ENCODE measurements around the gene DLGAP4. TPM values are rescaled to one million over a fixed set of nuclear protein-coding genes. Genes with fewer than 3 reads are reported as not detected.

Gene DLGAP4
- total and polyA plus RNA-seq, 2 of the 8 experiments (the other 6 are each of a cell fraction or from before 2014, with no cell fraction given) = 41.2 to 57.2 TPM

DNA sequence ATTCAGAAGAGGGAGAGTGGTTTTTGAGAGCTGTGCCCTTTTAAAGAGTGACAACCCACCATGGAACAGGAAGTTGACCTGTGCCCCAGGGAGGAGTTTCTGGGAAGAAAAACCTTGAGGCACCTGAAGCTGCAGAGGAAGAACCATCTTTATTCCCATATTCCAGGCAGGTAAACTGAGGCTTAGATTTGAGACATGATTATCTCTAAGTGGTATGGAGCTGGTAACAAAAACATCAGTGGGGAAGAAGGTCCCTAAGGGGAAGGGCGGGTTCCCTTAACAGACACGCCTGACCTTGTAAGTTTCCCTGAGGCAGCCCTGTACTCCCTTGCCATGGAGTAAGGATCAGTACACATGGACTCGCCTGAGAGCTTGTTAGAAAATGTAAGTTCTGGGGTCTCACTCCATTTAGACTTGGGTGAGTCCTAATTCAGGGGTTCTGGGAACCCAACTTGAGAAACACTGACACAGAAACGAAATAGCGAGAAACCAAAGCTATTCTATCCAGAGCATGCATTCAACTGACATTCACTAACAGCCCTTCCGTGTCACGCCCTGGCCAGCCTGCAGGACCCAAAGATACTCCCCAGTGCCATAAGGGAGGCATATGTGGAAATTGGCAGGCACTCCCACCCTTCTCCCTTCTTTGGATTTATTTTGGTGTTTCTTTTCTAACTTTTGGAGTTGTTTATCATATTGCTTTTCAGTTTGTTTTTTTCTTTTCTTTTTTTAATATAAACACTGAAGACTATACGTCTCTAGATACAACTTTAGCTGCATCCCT, 90.9 kb downstream of the DLGAP4 start:
- Histone ChIP-seq H2AK5ac (ENCODE audit: low read depth, low read length) (no peak overlapping the region), H3K27me3 (replicated peaks in 1 of 4; ENCODE audit: control insufficient read depth in 3 of 4, extremely low read depth in 1 of 4, insufficient read depth in 3 of 4, low read length in 3 of 4) (no peaks in the 10 kb centered on the region)
- TF ChIP-seq CREB1 (IDR thresholded peaks at IDR 0.05) = no peak
- TF ChIP-seq CTBP2 (IDR thresholded peaks at IDR 0.05; ENCODE audit: borderline replicate concordance, insufficient read depth, insufficient read length, low read length) = no peak
- no peak for TF ChIP-seq RXRA (IDR thresholded peaks at IDR 0.05; ENCODE audit: insufficient read depth, low read depth, low read length)
- TF ChIP-seq SIN3A (conservative IDR thresholded peaks at IDR 0.05 in 1 of 2, IDR thresholded peaks at IDR 0.05 in 1 of 2; ENCODE audit: low read depth in 1 of 2, low read length in 2 of 2) = no peak
- no peak for TF ChIP-seq ASH2L (IDR thresholded peaks at IDR 0.05; ENCODE audit: low read length)
- no peak for TF ChIP-seq GTF2F1 (IDR thresholded peaks at IDR 0.05; ENCODE audit: borderline replicate concordance, low read depth, low read length)
- no peak for TF ChIP-seq MAFK (IDR thresholded peaks at IDR 0.05; ENCODE audit: low read depth, low read length)
- no peak for TF ChIP-seq SRF (IDR thresholded peaks at IDR 0.05; ENCODE audit: low read depth, low read length)
- no peak for TF ChIP-seq SAP30 (IDR thresholded peaks at IDR 0.05; ENCODE audit: insufficient read depth, insufficient replicate concordance, low read length)
- no peak for TF ChIP-seq RFX5 (IDR thresholded peaks at IDR 0.05; ENCODE audit: borderline replicate concordance, low read depth, low read length)
- TF ChIP-seq SP1 (IDR thresholded peaks at IDR 0.05; ENCODE audit: low read depth, low read length) = no peak
- no peak for TF ChIP-seq BACH1 (IDR thresholded peaks at IDR 0.05; ENCODE audit: low read length)

More for the DNA sequence above, 90.9 kb downstream of the DLGAP4 start:
- Histone ChIP-seq H2BK5ac (ENCODE audit: low read depth, low read length) (no peak overlapping the region), H3K56ac (replicated peaks; ENCODE audit: insufficient read length, low read depth, low read length) (no peak overlapping the region), H4K5ac (ENCODE audit: insufficient read length, low read depth, low read length) (no peak overlapping the region), H3K36me3 (ENCODE audit: control insufficient read depth in 2 of 4, insufficient read depth in 4 of 4, low read length in 3 of 4) (no peaks in the 10 kb centered on the region), H3K23me2 (ENCODE audit: low read depth, low read length) (peaks cover 5% of the 10 kb centered on the region; the same call in 1 of the 2 replicates), H3K23ac (ENCODE audit: insufficient read length) (no peak overlapping the region), H4K8ac (ENCODE audit: extremely low read depth, insufficient read depth, low read length) (no peak overlapping the region), H3K9ac (replicated peaks in 1 of 4; ENCODE audit: extremely low read depth in 1 of 4, low read depth in 3 of 4, low read length in 3 of 4) (no peak overlapping the region), H2BK120ac (replicated peaks; ENCODE audit: low read depth, low read length) (no peak overlapping the region), H2BK12ac (ENCODE audit: low read depth, low read length) (no peak overlapping the region), H2AFZ (ENCODE audit: low read length) (no peak overlapping the region), H3K4me3 (ENCODE audit: extremely low read depth in 1 of 4, insufficient read depth in 2 of 4, low read depth in 3 of 4, low read length in 4 of 4) (no peak overlapping the region), H2BK20ac (ENCODE audit: low read length) (no peak overlapping the region), H3K18ac (ENCODE audit: extremely low read depth, low read length) (no peak overlapping the region), H3K9me3 (ENCODE audit: insufficient read depth in 2 of 2, low read depth in 1 of 2, low read length in 1 of 2) (no peaks in the 10 kb centered on the region), H3K4ac (replicated peaks; ENCODE audit: insufficient read length, low read depth, low read length) (no peak overlapping the region), H3K4me2 (ENCODE audit: insufficient read depth in 1 of 2, low read depth in 2 of 2, low read length in 2 of 2) (no peak overlapping the region), H3K14ac (ENCODE audit: insufficient read length) (no peak overlapping the region), H3K79me1 (ENCODE audit: low read depth, low read length) (0 out of 2 replicates have a peak, but pooled peaks cover 2% of the 10 kb centered on the region), H3K27ac (ENCODE audit: low read depth, low read length) (no peak overlapping the region), H4K20me1 (replicated peaks in 1 of 2; ENCODE audit: control insufficient read depth in 1 of 2, insufficient read depth in 2 of 2, low read length in 2 of 2) (peaks cover 0 to 4% of the 10 kb centered on the region in 2 experiments), H3K4me1 (replicated peaks in 1 of 4; ENCODE audit: control insufficient read depth in 3 of 4, insufficient read depth in 4 of 4, low read length in 3 of 4) (peaks cover 0 to 7% (median 3%) of the 10 kb centered on the region in 4 experiments; a peak in 4 of 7 replicates), H4K91ac (replicated peaks; ENCODE audit: insufficient read length, low read length) (no peak overlapping the region), H2BK15ac (ENCODE audit: low read length) (no peak overlapping the region), H3K79me2 (ENCODE audit: control insufficient read depth in 1 of 2, insufficient read depth in 2 of 2, low read length in 2 of 2) (no peaks in the 10 kb centered on the region)
- 81% methylated on average over 8 of the region's 8 CpGs; no CpG with 5 or more reads in 1 of the 2 experiments for WGBS, 2 experiments (ENCODE audit: extremely low coverage in 1 of 2, insufficient coverage in 1 of 2, insufficient read length in 1 of 2, insufficient replicate concordance in 2 of 2, low coverage in 1 of 2, low lambda C conversion rate in 2 of 2, missing lambda C conversion rate in 1 of 2)
- POLR2A ChIA-PET (ENCODE audit: partially characterized antibody) = interaction anchor here (0.7 to 1.5 kb wide), 4 partner anchors 33 to 187 kb away, joined by 3 to 5 read pairs (median 3); no protein-coding TSS in a partner anchor
- no peak for DNase-seq (ENCODE audit: low read depth in 1 of 2, low spot score in 2 of 2)
- FAIRE-seq = no peak
- CTCF ChIA-PET (ENCODE audit: partially characterized antibody) = interaction anchor here (0.9 to 4.5 kb wide), 7 partner anchors 10 to 197 kb away, joined by 3 to 42 read pairs (median 4); no protein-coding TSS in a partner anchor

Measured in H1 (cell line).